Smooth muscle cell (in vitro differentiated cells): ENCODE measurements around the gene INAVA. TPM values are rescaled to one million over a fixed set of nuclear protein-coding genes. Genes with fewer than 3 reads are reported as not detected.

Experiments
- DNase-seq: peaks from one replicate; lab custom pipeline; 2025; ENCODE audit not compliant: unreplicated experiment; lab: John Stamatoyannopoulos, UW
- H2AFZ ChIP-seq: fragments of 200-600 bp; sonication (generic); 2 replicates; pipeline ENCODE4 v1.6.0; 2016; ENCODE audit warnings: antibody characterized with exemption, low read depth, mild to moderate bottlenecking
- H3F3A ChIP-seq: fragments of 200-600 bp; sonication (generic); 2 replicates; pipeline ENCODE4 v1.6.0; 2017; ENCODE audit warnings: antibody characterized with exemption, low read depth
- H3K27ac ChIP-seq: fragments of 200-600 bp; sonication (generic); 2 replicates; pipeline ENCODE4 v1.5.1; 2016; ENCODE audit warnings: low read depth, mild to moderate bottlenecking
- H3K27me3 ChIP-seq: fragments of 200-600 bp; sonication (generic); 2 replicates; pipeline ENCODE4 v1.6.1; 2016; ENCODE audit warnings: low read depth, mild to moderate bottlenecking
- H3K36me3 ChIP-seq: fragments of 200-600 bp; sonication (generic); 2 replicates; pipeline ENCODE4 v1.5.1; 2016; ENCODE audit warnings: low read depth
- H3K4me1 ChIP-seq: fragments of 200-600 bp; sonication (generic); 2 replicates; pipeline ENCODE4 v1.5.1; 2016; ENCODE audit warnings: low read depth
- H3K4me2 ChIP-seq: fragments of 200-600 bp; sonication (generic); 2 replicates; pipeline ENCODE4 v1.6.0; 2016; ENCODE audit warnings: mild to moderate bottlenecking
- H3K4me3 ChIP-seq: fragments of 200-600 bp; sonication (generic); 2 replicates; pipeline ENCODE4 v1.5.1; 2016; ENCODE audit warnings: mild to moderate bottlenecking
- H3K79me2 ChIP-seq: fragments of 200-600 bp; sonication (generic); 2 replicates; pipeline ENCODE4 v1.6.0; 2016; ENCODE audit warnings: low read depth, mild to moderate bottlenecking
- H3K9ac ChIP-seq: fragments of 200-600 bp; sonication (generic); 2 replicates; pipeline ENCODE4 v1.6.0; 2016; ENCODE audit warnings: low read depth
- H3K9me3 ChIP-seq: fragments of 200-600 bp; sonication (generic); replicated peaks from 2 replicates; pipeline ENCODE4 v1.5.1; 2016; ENCODE audit warnings: low read depth
- H4K20me1 ChIP-seq: fragments of 200-600 bp; sonication (generic); 2 replicates; pipeline ENCODE4 v1.6.0; 2016; ENCODE audit warnings: low read depth
- CTCF ChIP-seq: fragments of 200-600 bp; sonication (generic); IDR thresholded peaks from 2 replicates; pipeline ENCODE4 v1.5.1; 2017; ENCODE audit warnings: borderline replicate concordance, mild to moderate bottlenecking, antibody characterized with exemption; ENCODE audit not compliant: insufficient read depth, poor library complexity, severe bottlenecking
- WGBS: methylation state at CpG from one replicate; pipeline ENCODE4 v1.1.7; 2016; ENCODE audit warnings: low lambda C conversion rate; 5-methylcytosine and 5-hydroxymethylcytosine counted together
- polyA plus RNA-seq: library from polyadenylated mRNA; unstranded; fragments of >200 nt; fragmentation: Nextera tagmentation; extraction: Ambion mirVana; gene quantifications from 2 replicates; pipeline ENCODE4 v1.2.1, GENCODE V29; 2016
- total RNA-seq: library from RNA; depleted of rRNA; stranded (reverse); fragments of >200 nt; gene quantifications from 2 replicates; pipeline ENCODE4 v1.2.3, GENCODE V29; 2014

The INAVA gene
- 9.5 and 16.9 TPM in 2 replicates for total RNA-seq
- 10.1 and 14.9 TPM in 2 replicates for polyA plus RNA-seq

GRCh38 chr1:200894712-200895442 lies at the start of gene INAVA:
Gene INAVA, plus strand, starts transcription at chr1:200894900. Its CDS starts 3,501 bp downstream, at chr1:200898401.
- Histone ChIP-seq H3K4me1 (peaks cover 41% of the 10 kb centered on the region), H3K4me3 (peak within 1 kb of the TSS; percentile 73), H3F3A (peaks cover 8% of the 10 kb centered on the region), H3K4me2 (peak within 1 kb of the TSS; percentile 75), H3K27me3 (no peaks in the 10 kb centered on the region), H3K9me3 (no peaks in the 10 kb centered on the region), H3K9ac (peak within 1 kb of the TSS; percentile 49), H3K79me2 (peaks cover 9% of the 10 kb centered on the region), H3K27ac (peak within 1 kb of the TSS; percentile 79), H4K20me1 (peaks cover 16% of the 10 kb centered on the region), H3K36me3 (no peaks in the 10 kb centered on the region), H2AFZ (no peak within 1 kb of the TSS)
- WGBS = 63% methylated on average over 14 of the region's 15 CpGs
- no peak for TF ChIP-seq CTCF
- no peak for DNase-seq

- Histone ChIP-seq H3K4me3 (no peak overlapping the region), H3K36me3 (peaks cover 14% of the 10 kb centered on the region), H3K79me2 (peaks cover 6% of the 10 kb centered on the region), H2AFZ (no peak overlapping the region), H3K9me3 (no peaks in the 10 kb centered on the region), H3K4me1 (no peaks in the 10 kb centered on the region), H3F3A (no peaks in the 10 kb centered on the region), H3K9ac (no peak overlapping the region), H4K20me1 (peaks cover 5% of the 10 kb centered on the region), H3K27me3 (no peaks in the 10 kb centered on the region), H3K4me2 (no peak overlapping the region), H3K27ac (no peak overlapping the region)
- WGBS = 92% methylated on average over 4 of the region's 4 CpGs
- no peak for TF ChIP-seq CTCF
- DNase-seq = no peak
These were observed 49.3 kb upstream of the INAVA start for GRCh38 chr1:200845360-200845759.

DNA sequence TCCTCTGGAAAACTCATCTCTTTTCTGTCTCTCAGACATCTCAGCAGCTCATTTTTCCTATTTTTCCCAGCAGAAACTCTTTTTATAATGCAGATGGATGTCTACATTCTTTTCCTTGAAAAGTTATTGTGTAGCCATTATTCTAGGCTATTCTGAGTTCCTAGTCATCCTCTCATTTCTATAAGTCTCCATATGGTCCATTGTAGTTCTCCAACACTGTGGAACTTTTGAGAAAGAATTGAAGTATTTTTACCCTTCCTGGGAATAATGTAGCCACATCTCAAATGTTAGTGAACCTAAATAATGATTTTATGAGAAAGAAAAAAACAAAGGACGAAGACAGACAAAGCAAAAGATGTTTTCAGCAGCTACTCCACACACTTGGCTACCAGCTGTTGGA lies 48.3 kb upstream of the INAVA start:
- H3K9me3 ChIP-seq = no peaks in the 10 kb centered on the region
- H3K27ac ChIP-seq = no peak overlapping the region
- peaks cover 5% of the 10 kb centered on the region for H4K20me1 ChIP-seq
- no peak overlapping the region for H3K4me3 ChIP-seq
- 98% methylated on average over 1 of the region's 1 CpG for WGBS
- H2AFZ ChIP-seq = no peak overlapping the region
- TF ChIP-seq CTCF = no peak
- no peaks in the 10 kb centered on the region for H3K4me1 ChIP-seq
- H3K9ac ChIP-seq = no peak overlapping the region
- H3K79me2 ChIP-seq = peaks cover 1% of the 10 kb centered on the region
- no peak for DNase-seq
- H3F3A ChIP-seq = no peaks in the 10 kb centered on the region
- peaks cover 14% of the 10 kb centered on the region for H3K36me3 ChIP-seq
- no peak overlapping the region for H3K4me2 ChIP-seq
- no peaks in the 10 kb centered on the region for H3K27me3 ChIP-seq

DNA sequence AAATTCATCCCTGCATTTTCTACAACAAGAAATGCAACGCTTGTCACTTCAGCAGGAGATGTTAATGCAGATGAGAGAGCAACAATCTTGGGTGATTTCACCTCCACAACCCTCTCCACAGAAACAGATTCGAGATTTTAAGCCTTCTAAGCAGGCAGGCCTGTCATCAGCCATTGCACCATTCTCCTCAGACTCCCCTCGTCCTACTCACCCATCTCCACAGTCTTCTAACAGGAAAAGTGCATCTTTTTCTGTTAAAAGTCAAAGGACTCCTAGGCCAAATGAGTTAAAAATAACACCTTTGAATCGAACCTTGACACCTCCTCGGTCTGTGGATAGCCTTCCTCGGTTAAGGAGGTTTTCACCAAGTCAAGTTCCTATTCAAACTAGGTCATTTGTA lies 45.3 kb upstream of the INAVA start:
- H2AFZ ChIP-seq = no peak overlapping the region
- H3K79me2 ChIP-seq = no peaks in the 10 kb centered on the region
- H3K4me2 ChIP-seq = no peak overlapping the region
- H3K27me3 ChIP-seq = no peaks in the 10 kb centered on the region
- no peaks in the 10 kb centered on the region for H3K4me1 ChIP-seq
- H3K9ac ChIP-seq = no peak overlapping the region
- 97% methylated on average over 6 of the region's 6 CpGs for WGBS
- no peak for DNase-seq
- H3F3A ChIP-seq = no peaks in the 10 kb centered on the region
- no peaks in the 10 kb centered on the region for H3K9me3 ChIP-seq
- H3K27ac ChIP-seq = no peak overlapping the region
- peaks cover 5% of the 10 kb centered on the region for H4K20me1 ChIP-seq
- peaks cover 30% of the 10 kb centered on the region for H3K36me3 ChIP-seq
- no peak for TF ChIP-seq CTCF
- no peak overlapping the region for H3K4me3 ChIP-seq
